ENCODE results near the gene IMPA2. TPM values are rescaled to one million over a fixed set of nuclear protein-coding genes. Genes with fewer than 3 reads are reported as not detected.

IMPA2 gene
- total RNA-seq, 4 donors from 2014 or later: 227 to 572 (median 354) TPM

DNA sequence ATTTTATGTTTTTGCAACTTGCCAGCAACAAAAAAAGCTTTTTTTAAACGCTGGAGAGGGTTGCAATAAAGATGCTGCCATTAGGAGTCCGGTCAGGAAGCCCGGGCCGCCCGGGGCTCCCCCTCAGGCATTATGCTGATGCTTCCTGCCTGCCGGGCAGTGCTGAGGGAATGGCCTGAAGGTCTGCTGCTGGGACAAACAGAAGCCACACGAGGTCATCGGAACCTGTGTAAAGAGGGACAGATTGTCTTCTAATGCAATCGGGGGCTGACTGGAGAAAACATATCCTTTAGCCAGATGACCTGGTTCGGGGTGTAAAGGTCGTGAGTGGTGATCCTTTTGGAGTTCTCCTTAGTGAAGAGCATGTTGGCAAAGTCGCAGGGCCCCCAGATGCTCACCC, 2.3 kb downstream of the IMPA2 start:
- H3K4me3 ChIP-seq (ENCODE audit: low read depth, poor library complexity, severe bottlenecking): no peak overlapping the region
- DNase-seq (ENCODE audit: low spot score in 2 of 2): no peak
- 33 to 40% methylated on average over 12 of the region's 12 CpGs for WGBS, 2 donors
- no peak for TF ChIP-seq POLR2A (IDR thresholded peaks at IDR 0.05)
- TF ChIP-seq, protein P1, sequence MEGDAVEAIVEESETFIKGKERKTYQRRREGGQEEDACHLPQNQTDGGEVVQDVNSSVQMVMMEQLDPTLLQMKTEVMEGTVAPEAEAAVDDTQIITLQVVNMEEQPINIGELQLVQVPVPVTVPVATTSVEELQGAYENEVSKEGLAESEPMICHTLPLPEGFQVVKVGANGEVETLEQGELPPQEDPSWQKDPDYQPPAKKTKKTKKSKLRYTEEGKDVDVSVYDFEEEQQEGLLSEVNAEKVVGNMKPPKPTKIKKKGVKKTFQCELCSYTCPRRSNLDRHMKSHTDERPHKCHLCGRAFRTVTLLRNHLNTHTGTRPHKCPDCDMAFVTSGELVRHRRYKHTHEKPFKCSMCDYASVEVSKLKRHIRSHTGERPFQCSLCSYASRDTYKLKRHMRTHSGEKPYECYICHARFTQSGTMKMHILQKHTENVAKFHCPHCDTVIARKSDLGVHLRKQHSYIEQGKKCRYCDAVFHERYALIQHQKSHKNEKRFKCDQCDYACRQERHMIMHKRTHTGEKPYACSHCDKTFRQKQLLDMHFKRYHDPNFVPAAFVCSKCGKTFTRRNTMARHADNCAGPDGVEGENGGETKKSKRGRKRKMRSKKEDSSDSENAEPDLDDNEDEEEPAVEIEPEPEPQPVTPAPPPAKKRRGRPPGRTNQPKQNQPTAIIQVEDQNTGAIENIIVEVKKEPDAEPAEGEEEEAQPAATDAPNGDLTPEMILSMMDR (IDR thresholded peaks at IDR 0.05): no peak
- intact Hi-C loops (cut with DNase I; ENCODE audit: low total_unique reads): loop anchor here (5.0 kb wide), 1 partner anchor 36 kb away; no protein-coding TSS in a partner anchor

- no peak for DNase-seq (ENCODE audit: low spot score in 2 of 2)
- TF ChIP-seq, protein P1 (IDR thresholded peaks at IDR 0.05): no peak
- no peak for TF ChIP-seq POLR2A (IDR thresholded peaks at IDR 0.05)
- WGBS, 2 donors: 66 to 73% methylated on average over 6 of the region's 6 CpGs
- H3K4me3 ChIP-seq (ENCODE audit: low read depth, poor library complexity, severe bottlenecking): no peak overlapping the region
- intact Hi-C loops (cut with DNase I; ENCODE audit: low total_unique reads): loop anchor here (5.0 kb wide), 1 partner anchor 37 kb away; no protein-coding TSS in a partner anchor
Measured at GRCh38 chr18:11984091-11984490, 2.8 kb downstream of the IMPA2 start.

DNA sequence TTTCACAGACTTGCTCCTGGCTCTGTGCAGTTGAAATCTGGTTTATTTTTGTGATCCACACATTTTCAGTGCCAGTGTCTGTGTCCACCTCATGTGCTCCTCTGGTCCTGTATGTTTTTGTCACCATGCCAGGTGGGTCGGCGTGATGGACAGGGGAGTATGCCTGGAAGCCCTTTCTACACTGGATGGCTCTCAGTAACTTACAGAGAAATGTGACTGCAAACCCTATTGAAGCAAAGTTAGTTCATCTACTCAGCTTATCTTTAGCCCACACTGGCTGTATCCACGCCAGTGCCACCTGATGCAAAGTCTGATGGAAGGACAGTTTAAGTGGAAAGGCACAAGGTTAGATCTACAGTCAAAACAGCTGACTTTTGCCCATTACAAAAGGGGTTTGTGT, 4.3 kb downstream of the IMPA2 start:
- DNase-seq (ENCODE audit: low spot score in 2 of 2): no peak
- H3K4me3 ChIP-seq (ENCODE audit: low read depth, poor library complexity, severe bottlenecking): no peak overlapping the region
- TF ChIP-seq, protein P1 (IDR thresholded peaks at IDR 0.05): no peak
- no peak for TF ChIP-seq POLR2A (IDR thresholded peaks at IDR 0.05)
- intact Hi-C loops (cut with DNase I; ENCODE audit: low total_unique reads): no loop called here
- 55 to 70% methylated on average over 3 of the region's 3 CpGs for WGBS, 2 donors

GRCh38 chr18:11986061-11986460, 4.8 kb downstream of the IMPA2 start:
- H3K4me3 ChIP-seq (ENCODE audit: low read depth, poor library complexity, severe bottlenecking): no peak overlapping the region
- TF ChIP-seq POLR2A (IDR thresholded peaks at IDR 0.05): no peak
- TF ChIP-seq, protein P1 (IDR thresholded peaks at IDR 0.05): no peak
- 68% methylated on average over 9 of the region's 9 CpGs for WGBS, 2 donors
- DNase-seq (ENCODE audit: low spot score in 2 of 2): no peak
- intact Hi-C loops (cut with DNase I; ENCODE audit: low total_unique reads): no loop called here

- 32 to 41% methylated on average over 7 of the region's 7 CpGs for WGBS, 2 donors
- intact Hi-C loops (cut with DNase I; ENCODE audit: low total_unique reads): no loop called here
- no peak for DNase-seq (ENCODE audit: low spot score in 2 of 2)
- TF ChIP-seq POLR2A (IDR thresholded peaks at IDR 0.05): no peak
- TF ChIP-seq, protein P1 (IDR thresholded peaks at IDR 0.05): no peak
- no peak overlapping the region for H3K4me3 ChIP-seq (ENCODE audit: low read depth, poor library complexity, severe bottlenecking)
Measured at GRCh38 chr18:11987527-11987926, 6.2 kb downstream of the IMPA2 start.

- TF ChIP-seq, protein P1 (IDR thresholded peaks at IDR 0.05): no peak
- TF ChIP-seq POLR2A (IDR thresholded peaks at IDR 0.05): no peak
- no peak for DNase-seq (ENCODE audit: low spot score in 2 of 2)
- WGBS, 2 donors: 47 to 76% methylated on average over 8 of the region's 8 CpGs
- intact Hi-C loops (cut with DNase I; ENCODE audit: low total_unique reads): no loop called here
- H3K4me3 ChIP-seq (ENCODE audit: low read depth, poor library complexity, severe bottlenecking): no peak overlapping the region
Measured at GRCh38 chr18:11989174-11989573, 7.9 kb downstream of the IMPA2 start.

Data from lower leg skin (tissue), 4 donors.